ENCODE results near the gene GALNT1. TPM values are rescaled to one million over a fixed set of nuclear protein-coding genes. Genes with fewer than 3 reads are reported as not detected.
A peak's percentile ranks its signal among the peaks of the same experiment; 100 is the strongest.

Gene GALNT1
- total and polyA plus RNA-seq, 9 of the 15 experiments (the other 6 are each of a cell fraction or from before 2014, with no cell fraction given), result 14.4 to 54.1 (median 36.6) TPM

DNA sequence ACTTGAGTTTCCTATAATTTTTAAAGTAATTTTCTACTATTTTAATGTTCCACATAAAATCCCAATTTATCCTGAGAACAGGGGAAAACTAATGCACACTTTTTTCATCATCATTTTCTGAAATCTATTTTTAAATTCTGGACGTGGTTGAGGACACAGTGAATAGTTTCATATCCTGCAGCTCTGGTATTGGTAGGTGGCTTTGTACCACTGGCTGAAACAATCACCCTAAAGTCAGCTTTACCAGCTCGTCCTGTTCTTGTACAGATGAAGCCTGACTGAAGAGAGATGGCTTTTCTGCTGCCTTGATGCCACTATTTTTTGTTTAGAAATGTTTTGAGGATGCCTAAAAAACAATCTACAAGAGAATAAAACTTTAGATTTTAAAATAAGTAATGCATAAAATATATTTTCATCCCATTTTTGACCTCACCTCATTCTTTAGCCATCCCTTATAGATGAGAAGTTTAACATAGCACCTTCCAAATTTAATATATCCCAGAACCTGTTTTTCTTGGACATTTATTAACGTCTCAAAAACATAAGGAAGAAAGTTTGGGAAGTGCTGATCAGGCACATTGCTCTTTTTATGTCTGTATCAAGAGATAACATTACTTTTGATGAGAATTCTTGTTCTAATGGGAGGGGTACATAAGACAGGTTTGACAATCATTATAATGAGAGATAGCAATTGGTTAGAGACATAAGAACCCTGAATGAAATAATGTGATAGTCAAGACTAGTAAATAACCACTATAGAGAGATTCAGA, 80.9 kb downstream of the GALNT1 start:
- Histone ChIP-seq H3K36me3 (ENCODE audit: control insufficient read depth, insufficient read depth, low read length) (peaks cover 6% of the 10 kb centered on the region; the same call in 1 of the 3 replicates), H3K4me3 (no peak overlapping the region), H3K4me2 (ENCODE audit: insufficient read depth, low read length) (no peak overlapping the region), H3K9ac (ENCODE audit: insufficient read depth in 1 of 2, low read depth in 2 of 2, low read length in 2 of 2) (no peak overlapping the region), H3K27ac (ENCODE audit: extremely low read depth, low read depth, low read length) (no peak overlapping the region), H3K27me3 (ENCODE audit: control insufficient read depth in 2 of 2, insufficient read depth in 2 of 2, low read length in 2 of 2) (no peaks in the 10 kb centered on the region), H3K9me1 (ENCODE audit: control insufficient read depth, insufficient read depth, low read length) (no peaks in the 10 kb centered on the region), H4K20me1 (replicated peaks; ENCODE audit: control insufficient read depth, insufficient read depth, low read length) (no peaks in the 10 kb centered on the region), H3K9me3 (replicated peaks; ENCODE audit: control insufficient read depth, insufficient read depth, low read depth, low read length) (no peaks in the 10 kb centered on the region), H3K79me2 (ENCODE audit: control insufficient read depth, insufficient read depth, low read length) (no peaks in the 10 kb centered on the region), H2AFZ (ENCODE audit: low read depth, low read length) (no peak overlapping the region), H3K4me1 (replicated peaks in 1 of 2; ENCODE audit: control insufficient read depth in 2 of 2, insufficient read depth in 2 of 2, low read length in 2 of 2) (no peaks in the 10 kb centered on the region; a peak in 1 of 5 replicates)
- ChIA-PET POLR2A (no interaction called here), CTCF (ENCODE audit: low intra/inter-chr PET ratio) (interaction anchor here (1.1 kb wide), 1 partner anchor 114 kb away, joined by 3 read pairs; no protein-coding TSS in a partner anchor)
- no peak for ATAC-seq
- 38% methylated on average over 3 of the region's 3 CpGs for WGBS (ENCODE audit: insufficient coverage, low coverage, missing lambda C conversion rate)
- in situ Hi-C loops (cut with MboI), result no loop called here
- intact Hi-C loops (cut with micrococcal nuclease), result loop anchor here (5.0 kb wide), 1 partner anchor 95 kb away; no protein-coding TSS in a partner anchor
- no peak for DNase-seq (ENCODE audit: extremely low read depth in 1 of 4, low spot score in 3 of 4)
- no peak for TF ChIP-seq TCF3 (CRISPR knock-in tag; IDR thresholded peaks at IDR 0.05)
- TF ChIP-seq POLR2G (IDR thresholded peaks at IDR 0.05; ENCODE audit: low read depth, low read length), result no peak
- no peak for TF ChIP-seq ZNF507 (tag; conservative IDR thresholded peaks at IDR 0.05)
- peak; percentile 55; the same call in 1 of the 2 replicates for TF ChIP-seq ZNF316 (IDR thresholded peaks at IDR 0.05)
- 0 out of 2 replicates have a peak, but pooled peaks have one; percentile 22 for TF ChIP-seq C11orf30 (IDR thresholded peaks at IDR 0.05; ENCODE audit: low read depth)
- no peak for TF ChIP-seq HLTF (IDR thresholded peaks at IDR 0.05)
- no TSS peak for BruUV-seq (replicated peaks)
- FAIRE-seq, result no peak

Measured in K562 (cell line).